ENCODE data around the gene UBTF. TPM values are rescaled to one million over a fixed set of nuclear protein-coding genes. Genes with fewer than 3 reads are reported as not detected.

The UBTF gene
- total RNA-seq, 1 donor, result 49.6 TPM

DNA sequence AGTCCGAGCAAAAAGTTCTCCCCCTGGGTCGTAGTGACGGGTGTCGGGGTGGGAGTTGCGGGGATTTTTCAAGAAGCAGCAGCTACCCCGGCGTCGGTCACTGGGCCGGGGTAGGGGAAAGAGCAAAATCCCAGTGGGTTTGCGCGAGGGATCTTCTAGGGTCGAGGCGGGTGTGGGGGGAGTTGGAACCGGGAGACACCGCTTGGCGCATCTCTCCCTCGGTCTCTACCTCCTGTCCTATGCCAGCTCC is 2.3 kb upstream of the UBTF start:
- Histone ChIP-seq H3K79me2 (ENCODE audit: insufficient read depth, low read length) (peaks cover 20% of the 10 kb centered on the region), H2AFZ (ENCODE audit: low read length) (peak overlapping the region; percentile 87), H3K4me1 (ENCODE audit: insufficient read depth, low read length) (peaks cover 37% of the 10 kb centered on the region), H3K9me3 (ENCODE audit: low read depth, low read length) (no peaks in the 10 kb centered on the region), H3K4me2 (ENCODE audit: insufficient read depth, low read length) (peak overlapping the region; percentile 78), H3K4me3 (ENCODE audit: insufficient read depth, low read length) (peak overlapping the region; percentile 84), H3K36me3 (ENCODE audit: insufficient read depth, low read length) (peaks cover 1% of the 10 kb centered on the region), H4K20me1 (ENCODE audit: insufficient read depth, low read length) (peaks cover 20% of the 10 kb centered on the region), H3K27me3 (ENCODE audit: insufficient read depth, low read length) (no peaks in the 10 kb centered on the region), H3K27ac (ENCODE audit: low read depth, low read length) (peak overlapping the region; percentile 96)
- TF ChIP-seq, protein P1, sequence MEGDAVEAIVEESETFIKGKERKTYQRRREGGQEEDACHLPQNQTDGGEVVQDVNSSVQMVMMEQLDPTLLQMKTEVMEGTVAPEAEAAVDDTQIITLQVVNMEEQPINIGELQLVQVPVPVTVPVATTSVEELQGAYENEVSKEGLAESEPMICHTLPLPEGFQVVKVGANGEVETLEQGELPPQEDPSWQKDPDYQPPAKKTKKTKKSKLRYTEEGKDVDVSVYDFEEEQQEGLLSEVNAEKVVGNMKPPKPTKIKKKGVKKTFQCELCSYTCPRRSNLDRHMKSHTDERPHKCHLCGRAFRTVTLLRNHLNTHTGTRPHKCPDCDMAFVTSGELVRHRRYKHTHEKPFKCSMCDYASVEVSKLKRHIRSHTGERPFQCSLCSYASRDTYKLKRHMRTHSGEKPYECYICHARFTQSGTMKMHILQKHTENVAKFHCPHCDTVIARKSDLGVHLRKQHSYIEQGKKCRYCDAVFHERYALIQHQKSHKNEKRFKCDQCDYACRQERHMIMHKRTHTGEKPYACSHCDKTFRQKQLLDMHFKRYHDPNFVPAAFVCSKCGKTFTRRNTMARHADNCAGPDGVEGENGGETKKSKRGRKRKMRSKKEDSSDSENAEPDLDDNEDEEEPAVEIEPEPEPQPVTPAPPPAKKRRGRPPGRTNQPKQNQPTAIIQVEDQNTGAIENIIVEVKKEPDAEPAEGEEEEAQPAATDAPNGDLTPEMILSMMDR (IDR thresholded peaks at IDR 0.05; ENCODE audit: extremely low read depth, low read depth, low read length), result no peak
- no peak for DNase-seq (ENCODE audit: insufficient read length, low spot score, missing footprints)

DNA sequence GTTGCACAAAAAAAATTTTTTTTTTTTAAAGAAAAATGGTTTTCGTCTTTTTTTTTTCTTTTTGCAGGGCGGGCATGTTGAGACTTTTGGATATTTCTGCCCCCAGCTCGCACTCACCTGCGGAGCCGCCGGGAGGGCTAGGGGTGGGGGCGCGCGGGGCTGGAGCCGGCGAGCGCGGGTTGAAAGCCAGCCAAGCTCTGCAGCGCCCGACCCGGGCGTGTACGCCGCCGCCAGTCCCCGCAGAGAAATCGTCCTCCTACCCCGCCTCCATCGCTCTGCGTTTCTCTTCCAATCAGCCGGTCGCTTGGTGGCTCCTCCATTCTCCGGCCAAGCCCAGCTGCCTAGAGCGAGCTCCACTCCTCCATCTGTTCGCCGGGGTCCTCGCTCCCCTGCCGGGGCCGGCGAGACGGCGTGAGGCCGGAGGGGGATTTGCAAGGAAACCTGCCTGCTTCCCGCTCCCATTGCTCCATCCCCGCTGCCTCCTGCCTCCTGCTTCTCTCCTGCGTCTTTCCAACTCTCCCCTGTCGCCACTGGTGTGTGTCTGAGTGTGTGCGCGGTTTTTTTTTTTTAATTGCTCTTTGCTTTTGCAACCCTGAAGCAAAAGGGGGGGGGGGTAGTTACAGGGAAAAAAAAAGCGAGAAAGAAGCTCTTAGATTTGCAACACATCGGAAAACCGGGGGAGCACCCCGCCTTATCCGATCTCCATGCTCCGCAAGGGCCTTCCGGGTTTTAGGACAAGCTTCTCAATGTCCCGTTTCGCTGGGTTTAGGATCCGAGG is 1.8 kb upstream of the UBTF start:
- DNase-seq (ENCODE audit: insufficient read length, low spot score, missing footprints), result peak; percentile 94
- Histone ChIP-seq H3K4me1 (ENCODE audit: insufficient read depth, low read length) (peaks cover 38% of the 10 kb centered on the region), H3K27me3 (ENCODE audit: insufficient read depth, low read length) (no peaks in the 10 kb centered on the region), H3K9me3 (ENCODE audit: low read depth, low read length) (no peaks in the 10 kb centered on the region), H2AFZ (ENCODE audit: low read length) (peak overlapping the region; percentile 87), H3K27ac (ENCODE audit: low read depth, low read length) (peak overlapping the region; percentile 96), H3K79me2 (ENCODE audit: insufficient read depth, low read length) (peaks cover 25% of the 10 kb centered on the region), H3K36me3 (ENCODE audit: insufficient read depth, low read length) (peaks cover 7% of the 10 kb centered on the region), H3K4me3 (ENCODE audit: insufficient read depth, low read length) (peak overlapping the region; percentile 84), H3K4me2 (ENCODE audit: insufficient read depth, low read length) (peak overlapping the region; percentile 78), H4K20me1 (ENCODE audit: insufficient read depth, low read length) (peaks cover 25% of the 10 kb centered on the region)
- TF ChIP-seq, protein P1 (IDR thresholded peaks at IDR 0.05; ENCODE audit: extremely low read depth, low read depth, low read length), result no peak

DNA sequence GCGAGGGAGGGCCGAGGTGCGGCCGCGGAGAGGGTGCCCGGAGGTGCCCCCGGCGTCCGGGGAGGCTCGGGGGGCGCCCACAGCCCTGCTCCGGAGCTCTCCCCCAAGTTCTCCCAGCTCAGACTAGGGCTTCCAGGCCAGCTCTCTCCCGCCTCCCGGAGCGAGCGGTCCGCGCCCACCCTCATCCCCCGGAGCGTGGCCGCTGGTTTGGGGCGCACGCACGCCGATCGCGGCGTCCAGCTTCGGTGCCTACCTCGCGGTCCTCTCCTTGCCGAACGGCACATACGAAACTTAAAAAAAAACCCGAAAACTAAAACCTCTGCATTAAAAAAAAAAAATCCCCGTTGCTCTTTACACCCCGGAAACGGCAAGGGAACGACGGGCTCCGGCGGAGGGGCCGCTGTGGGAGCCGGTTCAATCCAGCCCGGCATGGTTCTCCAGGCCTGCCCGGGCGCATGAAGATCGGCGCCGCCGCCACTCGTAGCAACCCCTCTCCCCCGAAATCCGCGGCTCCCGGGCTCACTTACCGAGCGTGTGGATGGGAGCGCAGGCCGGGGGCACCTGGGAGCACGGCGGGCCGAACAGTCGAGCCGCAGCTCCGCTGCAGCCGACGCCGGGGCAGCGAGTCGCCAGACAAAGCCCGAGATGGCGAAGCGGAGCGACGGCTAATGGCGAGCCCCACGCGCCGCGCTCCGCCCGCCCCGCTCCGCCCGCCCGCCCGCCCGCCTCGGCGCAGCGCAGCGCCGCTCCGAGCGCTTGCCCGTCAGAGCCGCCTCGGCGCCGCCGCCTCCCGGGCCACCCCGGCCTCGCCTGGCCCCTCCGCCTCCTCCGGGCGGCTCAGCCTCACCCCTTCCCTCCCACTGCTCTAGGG is 973 bp upstream of the UBTF start:
- Histone ChIP-seq H3K27ac (ENCODE audit: low read depth, low read length) (peak overlapping the region; percentile 63), H4K20me1 (ENCODE audit: insufficient read depth, low read length) (peaks cover 30% of the 10 kb centered on the region), H3K4me2 (ENCODE audit: insufficient read depth, low read length) (peak overlapping the region; percentile 78), H3K9me3 (ENCODE audit: low read depth, low read length) (no peaks in the 10 kb centered on the region), H2AFZ (ENCODE audit: low read length) (no peak overlapping the region), H3K27me3 (ENCODE audit: insufficient read depth, low read length) (no peaks in the 10 kb centered on the region), H3K79me2 (ENCODE audit: insufficient read depth, low read length) (peaks cover 33% of the 10 kb centered on the region), H3K4me1 (ENCODE audit: insufficient read depth, low read length) (peaks cover 38% of the 10 kb centered on the region), H3K36me3 (ENCODE audit: insufficient read depth, low read length) (peaks cover 15% of the 10 kb centered on the region), H3K4me3 (ENCODE audit: insufficient read depth, low read length) (peak overlapping the region; percentile 84)
- TF ChIP-seq, protein P1 (IDR thresholded peaks at IDR 0.05; ENCODE audit: extremely low read depth, low read depth, low read length), result no peak
- DNase-seq (ENCODE audit: insufficient read length, low spot score, missing footprints), result peak; percentile 93

DNA sequence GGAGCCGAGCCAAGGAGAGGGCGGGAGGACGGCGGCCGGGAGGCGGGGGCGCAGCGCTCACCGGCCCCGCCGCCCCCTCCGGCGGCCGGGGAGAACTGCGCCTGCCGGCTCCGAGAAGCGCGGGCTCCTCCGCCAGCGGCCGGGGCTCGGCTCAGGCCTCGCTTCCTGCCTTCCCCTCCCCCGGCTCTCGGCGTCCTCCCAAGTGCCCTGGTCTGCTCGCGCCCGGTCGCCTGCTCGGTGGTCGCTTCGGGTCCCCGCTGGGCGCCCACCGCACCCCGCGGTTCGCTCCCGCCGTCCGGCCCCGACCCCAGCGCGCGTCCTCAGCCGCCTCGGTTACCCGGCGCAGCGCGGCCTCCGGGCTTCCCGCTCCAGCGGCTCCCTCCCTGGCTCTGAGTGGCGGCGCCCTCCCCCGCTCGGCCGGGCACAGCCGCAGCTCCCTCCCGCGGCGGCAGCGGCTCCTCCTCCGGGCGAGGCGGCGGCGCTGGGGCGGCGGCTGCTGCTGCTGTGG is 313 bp downstream of the UBTF start:
- H3K4me2 ChIP-seq (ENCODE audit: insufficient read depth, low read length), result peak overlapping the region; percentile 51

More for the DNA sequence above, 313 bp downstream of the UBTF start:
- Histone ChIP-seq H3K27ac (ENCODE audit: low read depth, low read length) (peak overlapping the region; percentile 70), H3K4me1 (ENCODE audit: insufficient read depth, low read length) (peaks cover 37% of the 10 kb centered on the region), H4K20me1 (ENCODE audit: insufficient read depth, low read length) (peaks cover 38% of the 10 kb centered on the region), H3K27me3 (ENCODE audit: insufficient read depth, low read length) (no peaks in the 10 kb centered on the region), H3K9me3 (ENCODE audit: low read depth, low read length) (no peaks in the 10 kb centered on the region), H3K79me2 (ENCODE audit: insufficient read depth, low read length) (peaks cover 34% of the 10 kb centered on the region), H3K36me3 (ENCODE audit: insufficient read depth, low read length) (peaks cover 28% of the 10 kb centered on the region), H2AFZ (ENCODE audit: low read length) (no peak overlapping the region), H3K4me3 (ENCODE audit: insufficient read depth, low read length) (peak overlapping the region; percentile 84)
- peak; percentile 99 for DNase-seq (ENCODE audit: insufficient read length, low spot score, missing footprints)
- TF ChIP-seq, protein P1 (IDR thresholded peaks at IDR 0.05; ENCODE audit: extremely low read depth, low read depth, low read length), result peak; percentile 22
